Calu3 (cell line): ENCODE data around the gene CITED4. TPM values are rescaled to one million over a fixed set of nuclear protein-coding genes. Genes with fewer than 3 reads are reported as not detected.

Experiments used
- BruUV-seq: library from RNA; stranded (reverse); fragments of 400-500 nt; replicated peaks from 2 replicates; lab custom pipeline; 2021; lab: Mats Ljungman, UMichigan
- CTCF ChIA-PET: fragments of 300-600 bp; sonication (Branson Sonifier 250); formaldehyde crosslinking; loops from one replicate; lab custom pipeline; 2022; ENCODE audit warnings: antibody characterized with exemption; lab: Charles Lee
- DNase-seq: peaks from one replicate; pipeline ENCODE4 v3.0.0; 2022
- H3K27ac Mint-ChIP-seq: one replicate; pipeline ENCODE4 v1.8.0; 2022; ENCODE audit warnings: mixed read lengths; ENCODE audit not compliant: unreplicated experiment
- H3K27me3 Mint-ChIP-seq: one replicate; pipeline ENCODE4 v1.8.0; 2022; ENCODE audit warnings: mixed read lengths; ENCODE audit not compliant: unreplicated experiment
- H3K36me3 Mint-ChIP-seq: one replicate; pipeline ENCODE4 v1.8.0; 2022; ENCODE audit warnings: mild to moderate bottlenecking, moderate library complexity, mixed read lengths; ENCODE audit not compliant: insufficient read depth, unreplicated experiment
- H3K4me1 Mint-ChIP-seq: one replicate; pipeline ENCODE4 v1.8.0; 2022; ENCODE audit warnings: mild to moderate bottlenecking, low read depth, mixed read lengths; ENCODE audit not compliant: unreplicated experiment
- H3K4me3 Mint-ChIP-seq: one replicate; pipeline ENCODE4 v1.8.0; 2022; ENCODE audit warnings: mild to moderate bottlenecking, low read depth, moderate library complexity, mixed read lengths; ENCODE audit not compliant: unreplicated experiment
- H3K9me3 Mint-ChIP-seq: one replicate; pipeline ENCODE4 v1.8.0; 2022; ENCODE audit warnings: low read depth, mixed read lengths; ENCODE audit not compliant: unreplicated experiment
- intact Hi-C: fragments of 100-400 bp; cut with micrococcal nuclease; formaldehyde crosslinking; loops from one replicate; pipeline ENCODE4 v1.10.0; 2022; ENCODE audit not compliant: unreplicated experiment
- total RNA-seq: library from RNA; stranded (reverse); gene quantifications from 2 replicates; pipeline ENCODE4 v1.2.3, GENCODE V29; 2022
- TF ChIP-seq, protein P1 (sequence below): fragments of 200-600 bp; IDR thresholded peaks from one replicate; pipeline ENCODE4 v1.8.0; 2022; ENCODE audit warnings: antibody characterized with exemption; ENCODE audit not compliant: unreplicated experiment

Gene CITED4
- total RNA-seq, 1 experiment from 2014 or later: 85.2 TPM

DNA sequence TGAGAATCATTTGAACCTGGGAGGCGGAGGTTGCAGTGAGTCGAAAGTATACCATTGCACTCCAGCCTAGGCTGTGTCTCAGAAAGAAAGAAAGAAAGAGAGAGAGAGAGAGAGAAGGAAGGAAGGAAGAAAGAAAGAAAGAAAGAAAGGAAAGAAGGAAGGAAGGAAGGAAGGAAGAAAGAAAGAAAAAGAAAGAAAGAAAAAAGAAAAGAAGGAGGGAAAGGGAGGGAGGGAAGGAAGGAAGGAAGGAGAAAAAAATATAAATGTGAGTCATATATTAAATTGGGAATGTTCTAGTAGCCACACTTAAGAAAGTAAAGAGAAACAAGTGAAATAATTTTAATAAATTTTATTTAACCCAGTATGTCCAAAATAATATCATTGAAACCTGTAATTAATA lies 16.7 kb upstream of the CITED4 start:
- Mint-ChIP-seq H3K9me3 (no peaks in the 10 kb centered on the region), H3K27me3 (no peaks in the 10 kb centered on the region), H3K4me1 (peaks cover 58% of the 10 kb centered on the region), H3K27ac (peak overlapping the region; percentile 96), H3K4me3 (no peak overlapping the region), H3K36me3 (peaks cover 7% of the 10 kb centered on the region)
- TF ChIP-seq, protein P1, sequence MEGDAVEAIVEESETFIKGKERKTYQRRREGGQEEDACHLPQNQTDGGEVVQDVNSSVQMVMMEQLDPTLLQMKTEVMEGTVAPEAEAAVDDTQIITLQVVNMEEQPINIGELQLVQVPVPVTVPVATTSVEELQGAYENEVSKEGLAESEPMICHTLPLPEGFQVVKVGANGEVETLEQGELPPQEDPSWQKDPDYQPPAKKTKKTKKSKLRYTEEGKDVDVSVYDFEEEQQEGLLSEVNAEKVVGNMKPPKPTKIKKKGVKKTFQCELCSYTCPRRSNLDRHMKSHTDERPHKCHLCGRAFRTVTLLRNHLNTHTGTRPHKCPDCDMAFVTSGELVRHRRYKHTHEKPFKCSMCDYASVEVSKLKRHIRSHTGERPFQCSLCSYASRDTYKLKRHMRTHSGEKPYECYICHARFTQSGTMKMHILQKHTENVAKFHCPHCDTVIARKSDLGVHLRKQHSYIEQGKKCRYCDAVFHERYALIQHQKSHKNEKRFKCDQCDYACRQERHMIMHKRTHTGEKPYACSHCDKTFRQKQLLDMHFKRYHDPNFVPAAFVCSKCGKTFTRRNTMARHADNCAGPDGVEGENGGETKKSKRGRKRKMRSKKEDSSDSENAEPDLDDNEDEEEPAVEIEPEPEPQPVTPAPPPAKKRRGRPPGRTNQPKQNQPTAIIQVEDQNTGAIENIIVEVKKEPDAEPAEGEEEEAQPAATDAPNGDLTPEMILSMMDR: no peak
- BruUV-seq: no TSS peak
- intact Hi-C loops: no loop called here
- no peak for DNase-seq
- CTCF ChIA-PET: no interaction called here

DNA sequence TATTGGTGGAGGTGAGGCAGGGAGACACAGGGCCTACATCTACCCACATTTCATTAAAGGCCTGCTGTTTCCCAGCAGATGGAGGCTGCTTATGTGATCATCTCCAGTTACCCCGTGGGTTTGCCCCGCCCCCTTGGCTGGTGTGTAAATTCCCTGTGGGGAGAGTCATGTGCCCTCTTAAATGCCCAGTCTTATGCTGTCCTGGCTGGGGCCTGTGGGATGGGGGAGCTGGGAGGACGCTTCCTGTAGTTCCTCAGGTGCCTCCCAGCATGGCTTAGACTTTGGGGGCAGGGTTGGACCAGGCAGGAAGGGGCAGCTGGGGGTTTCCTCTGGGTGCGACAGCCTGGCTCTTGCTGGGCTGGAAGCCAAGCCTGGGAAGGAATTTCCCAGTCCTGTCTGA lies 15.5 kb upstream of the CITED4 start:
- CTCF ChIA-PET: interaction anchor here (0.5 to 1.7 kb wide), 6 partner anchors 10 to 73 kb away, joined by 3 to 7 read pairs (median 6); partner anchors contain the start of gene CITED4
- TF ChIP-seq, protein P1: no peak
- no TSS peak for BruUV-seq
- Mint-ChIP-seq H3K4me1 (peaks cover 68% of the 10 kb centered on the region), H3K4me3 (no peak overlapping the region), H3K27me3 (no peaks in the 10 kb centered on the region), H3K27ac (peak overlapping the region; percentile 96), H3K36me3 (peaks cover 7% of the 10 kb centered on the region), H3K9me3 (no peaks in the 10 kb centered on the region)
- intact Hi-C loops: no loop called here
- DNase-seq: peak; percentile 88

DNA sequence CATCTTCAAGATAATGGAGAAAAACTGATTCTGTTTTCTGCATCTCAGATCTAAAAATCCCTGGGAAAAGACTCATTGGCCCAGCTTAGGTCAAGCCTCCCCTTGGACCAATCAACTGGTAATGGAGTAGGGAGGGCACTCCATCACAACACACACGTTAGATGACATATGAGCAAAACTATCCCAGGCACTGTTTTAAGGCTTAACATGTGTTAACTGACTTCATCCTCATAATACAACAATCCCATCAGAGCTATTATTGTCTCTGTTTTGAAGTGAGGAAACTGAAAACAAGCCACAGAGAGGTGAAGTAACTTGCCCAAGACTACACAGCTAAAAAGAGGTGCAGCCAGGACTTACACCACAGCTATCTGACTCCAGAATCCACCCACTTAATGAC lies 14.7 kb upstream of the CITED4 start:
- no peak overlapping the region for H3K4me3 Mint-ChIP-seq
- no peaks in the 10 kb centered on the region for H3K27me3 Mint-ChIP-seq
- TF ChIP-seq, protein P1: no peak
- H3K27ac Mint-ChIP-seq: peak overlapping the region; percentile 96
- CTCF ChIA-PET: interaction anchor here (1.1 to 1.7 kb wide), 4 partner anchors 13 to 74 kb away, joined by 3 to 7 read pairs (median 6); no protein-coding TSS in a partner anchor
- peaks cover 7% of the 10 kb centered on the region for H3K36me3 Mint-ChIP-seq
- no peaks in the 10 kb centered on the region for H3K9me3 Mint-ChIP-seq
- intact Hi-C loops: no loop called here
- no TSS peak for BruUV-seq
- H3K4me1 Mint-ChIP-seq: peaks cover 77% of the 10 kb centered on the region
- no peak for DNase-seq

DNA sequence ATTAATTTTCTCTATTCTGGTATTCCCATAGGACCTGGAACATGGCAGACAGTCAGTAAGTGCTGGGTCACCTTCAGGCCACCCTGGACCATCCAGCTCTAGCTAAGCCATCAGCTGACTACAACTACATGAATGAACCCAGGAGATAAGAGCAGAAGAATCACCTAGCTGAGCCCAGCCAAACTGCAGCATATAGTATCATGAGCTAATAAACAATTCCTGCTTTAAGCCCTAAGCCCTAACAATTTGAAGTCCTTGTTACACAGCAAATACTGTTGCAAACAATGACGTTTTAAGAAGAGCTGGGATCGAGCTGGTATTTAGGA lies 14.2 kb upstream of the CITED4 start:
- peaks cover 7% of the 10 kb centered on the region for H3K36me3 Mint-ChIP-seq
- H3K9me3 Mint-ChIP-seq: no peaks in the 10 kb centered on the region
- peaks cover 81% of the 10 kb centered on the region for H3K4me1 Mint-ChIP-seq
- BruUV-seq: no TSS peak
- CTCF ChIA-PET: interaction anchor here (0.7 to 1.7 kb wide), 8 partner anchors 12 to 80 kb away, joined by 3 to 13 read pairs (median 6); partner anchors contain the start of gene CITED4
- H3K27ac Mint-ChIP-seq: peak overlapping the region; percentile 96
- intact Hi-C loops: no loop called here
- no peaks in the 10 kb centered on the region for H3K27me3 Mint-ChIP-seq
- no peak overlapping the region for H3K4me3 Mint-ChIP-seq
- TF ChIP-seq, protein P1: no peak
- no peak for DNase-seq
